Endothelial cell of hepatic sinusoid (primary cell): ENCODE measurements around the gene SULT1C2.
"Not testable (repeated sequence)": the region's sequence is repeated elsewhere in the genome, so short reads cannot be mapped to it uniquely, and the experiment has no call there.

Experiments used
- in situ Hi-C: cut with HindIII; loops from 2 replicates; pipeline ENCODE4 v1.10.0; 2017; ENCODE audit warnings: low sequenced_read_pairs

The SULT1C2 gene

GRCh38 chr2:108288534-108289106 lies at the start of gene SULT1C2:
Gene SULT1C2 (plus strand): TSS chr2:108288895. CDS start chr2:108293668, 4,773 bp downstream.
- in situ Hi-C loops = no loop called here

GRCh38 chr2:108239786-108240185 lies 48.9 kb upstream of the SULT1C2 start, which contains the start of gene SULT1C3:
Gene SULT1C3 (plus strand): TSS chr2:108239968. CDS start chr2:108247195, 7,227 bp downstream.
- in situ Hi-C loops = no loop called here

- in situ Hi-C loops = no loop called here
Observed at GRCh38 chr2:108240966-108241365, 47.7 kb upstream of the SULT1C2 start.

- in situ Hi-C loops = no loop called here
Observed at GRCh38 chr2:108243566-108243965, 45.1 kb upstream of the SULT1C2 start.

- in situ Hi-C loops = no loop called here
Observed at GRCh38 chr2:108244667-108245414, 43.9 kb upstream of the SULT1C2 start.

GRCh38 chr2:108253106-108253505 lies 35.6 kb upstream of the SULT1C2 start:
- in situ Hi-C loops = no loop called here

- in situ Hi-C loops = loop anchor here (5.0 kb wide), 1 partner anchor 69 kb away; no protein-coding TSS in a partner anchor
Observed at GRCh38 chr2:108257757-108258331, 30.9 kb upstream of the SULT1C2 start.

GRCh38 chr2:108260773-108261172 lies 27.9 kb upstream of the SULT1C2 start:
- in situ Hi-C loops = no loop called here

GRCh38 chr2:108262036-108262435 lies 26.7 kb upstream of the SULT1C2 start:
- in situ Hi-C loops = no loop called here

GRCh38 chr2:108263401-108263800 lies 25.3 kb upstream of the SULT1C2 start:
- in situ Hi-C loops = no loop called here

GRCh38 chr2:108266218-108266617 lies 22.5 kb upstream of the SULT1C2 start:
- in situ Hi-C loops = no loop called here

GRCh38 chr2:108267101-108267500 lies 21.6 kb upstream of the SULT1C2 start:
- in situ Hi-C loops = no loop called here

GRCh38 chr2:108268001-108268400 lies 20.7 kb upstream of the SULT1C2 start:
- in situ Hi-C loops = no loop called here

GRCh38 chr2:108270346-108270745 lies 18.3 kb upstream of the SULT1C2 start:
- in situ Hi-C loops = no loop called here

GRCh38 chr2:108270768-108271506 lies 17.8 kb upstream of the SULT1C2 start:
- in situ Hi-C loops = no loop called here

GRCh38 chr2:108271691-108272253 lies 16.9 kb upstream of the SULT1C2 start:
- in situ Hi-C loops = no loop called here

- in situ Hi-C loops = no loop called here
Observed at GRCh38 chr2:108278631-108279030, 10.1 kb upstream of the SULT1C2 start.

- in situ Hi-C loops = no loop called here
Observed at GRCh38 chr2:108279468-108279867, 9.2 kb upstream of the SULT1C2 start.

- in situ Hi-C loops = no loop called here
Observed at GRCh38 chr2:108280466-108280865, 8.2 kb upstream of the SULT1C2 start.

- in situ Hi-C loops = not testable (repeated sequence)
Observed at GRCh38 chr2:108284566-108284965, 4.1 kb upstream of the SULT1C2 start.

GRCh38 chr2:108285616-108286015 lies 3.1 kb upstream of the SULT1C2 start:
- in situ Hi-C loops = no loop called here
